ENCODE results near the gene MRPS6.

The MRPS6 gene

GRCh38 chr21:34086887-34087306, 13.5 kb downstream of the MRPS6 start:
- DNase-seq (ENCODE audit: low read depth): no peak
- TF ChIP-seq CTCF (IDR thresholded peaks at IDR 0.05; ENCODE audit: low read depth, low read length, missing control alignments): no peak
- no peak overlapping the region for H3K4me3 ChIP-seq (ENCODE audit: low read depth, low read length)

- no peak for TF ChIP-seq CTCF (IDR thresholded peaks at IDR 0.05; ENCODE audit: low read depth, low read length, missing control alignments)
- DNase-seq (ENCODE audit: low read depth): no peak
- H3K4me3 ChIP-seq (ENCODE audit: low read depth, low read length): no peak overlapping the region
Measured at GRCh38 chr21:34088752-34089151, 15.4 kb downstream of the MRPS6 start.

DNA sequence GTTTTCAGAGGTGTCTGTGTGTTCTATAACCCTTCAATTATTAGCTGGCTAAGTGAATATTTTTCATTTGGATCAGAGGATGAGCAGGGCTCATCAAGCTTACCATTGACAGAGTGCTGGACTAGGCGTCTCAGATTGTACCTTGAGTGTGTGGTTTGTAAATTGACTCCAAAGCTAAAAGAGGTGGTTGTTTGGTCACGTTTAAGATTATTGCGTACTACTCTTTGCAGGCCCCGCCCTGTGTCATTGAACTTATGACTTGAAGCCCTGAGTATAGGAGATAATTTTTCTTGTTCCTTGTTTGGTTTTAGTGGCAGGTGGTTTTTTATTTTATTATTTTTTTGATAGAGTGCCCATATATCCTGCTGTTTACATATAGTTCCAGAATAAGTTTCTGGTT, 17.7 kb downstream of the MRPS6 start:
- no peak overlapping the region for H3K4me3 ChIP-seq (ENCODE audit: low read depth, low read length)
- TF ChIP-seq CTCF (IDR thresholded peaks at IDR 0.05; ENCODE audit: low read depth, low read length, missing control alignments): no peak
- no peak for DNase-seq (ENCODE audit: low read depth)

DNA sequence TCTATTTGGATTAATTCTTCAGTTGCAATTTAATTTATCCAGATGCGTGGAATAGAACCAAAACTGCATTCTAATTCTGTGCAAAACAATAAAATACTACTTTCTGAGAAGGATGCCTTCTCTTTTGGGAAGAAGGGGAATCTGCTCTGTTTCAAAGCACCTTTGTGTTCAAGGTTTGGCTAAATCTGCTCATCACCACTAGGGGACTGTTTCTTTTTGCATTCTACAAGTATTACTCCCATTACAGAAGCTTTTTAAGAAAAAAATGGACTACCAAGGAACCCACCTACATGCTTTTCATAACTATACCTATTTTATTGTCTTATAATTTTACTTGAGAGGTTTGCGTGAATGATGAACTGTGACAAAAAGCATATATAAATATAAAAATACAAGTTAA, 18.2 kb downstream of the MRPS6 start:
- peak; percentile 48 for TF ChIP-seq CTCF (IDR thresholded peaks at IDR 0.05; ENCODE audit: low read depth, low read length, missing control alignments)
- DNase-seq (ENCODE audit: low read depth): no peak

DNA sequence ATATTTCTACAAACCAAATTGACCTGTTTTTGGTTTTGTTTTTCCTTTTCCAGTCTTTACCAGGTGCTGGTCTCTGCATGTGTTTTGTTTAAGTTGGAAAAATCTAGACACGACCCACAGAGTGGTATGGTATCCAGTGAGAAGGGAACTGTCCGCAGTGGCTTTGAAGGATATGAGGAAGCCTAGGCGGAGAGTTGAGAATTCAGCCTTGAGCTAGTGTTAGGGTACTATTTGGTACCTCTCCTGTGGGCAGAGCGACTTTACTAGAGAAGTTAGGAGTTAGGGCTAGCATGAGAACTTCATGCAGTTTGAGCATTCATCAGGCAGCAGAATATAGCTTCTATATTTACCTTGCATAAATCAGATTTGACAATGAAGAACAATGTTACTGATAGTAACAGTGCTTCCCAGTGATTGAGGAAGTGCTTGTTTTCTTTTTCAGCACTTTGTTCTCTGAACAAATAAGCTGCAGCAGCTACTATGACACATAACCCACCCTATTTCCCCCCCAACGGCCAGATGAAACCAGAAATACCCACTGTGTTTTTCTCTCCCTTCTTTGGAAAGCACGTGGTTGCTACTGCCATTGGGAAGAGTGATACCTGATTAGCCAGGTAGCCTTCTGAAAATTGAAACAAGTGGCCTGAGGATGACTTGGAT, 19.0 kb downstream of the MRPS6 start:
- DNase-seq (ENCODE audit: low read depth): no peak
- no peak for TF ChIP-seq CTCF (IDR thresholded peaks at IDR 0.05; ENCODE audit: low read depth, low read length, missing control alignments)
- H3K4me3 ChIP-seq (ENCODE audit: low read depth, low read length): no peak overlapping the region

More for the DNA sequence above, 18.2 kb downstream of the MRPS6 start:
- H3K4me3 ChIP-seq (ENCODE audit: low read depth, low read length): no peak overlapping the region

GRCh38 chr21:34093083-34093482, 19.7 kb downstream of the MRPS6 start:
- DNase-seq (ENCODE audit: low read depth): no peak
- TF ChIP-seq CTCF (IDR thresholded peaks at IDR 0.05; ENCODE audit: low read depth, low read length, missing control alignments): no peak
- no peak overlapping the region for H3K4me3 ChIP-seq (ENCODE audit: low read depth, low read length)

DNA sequence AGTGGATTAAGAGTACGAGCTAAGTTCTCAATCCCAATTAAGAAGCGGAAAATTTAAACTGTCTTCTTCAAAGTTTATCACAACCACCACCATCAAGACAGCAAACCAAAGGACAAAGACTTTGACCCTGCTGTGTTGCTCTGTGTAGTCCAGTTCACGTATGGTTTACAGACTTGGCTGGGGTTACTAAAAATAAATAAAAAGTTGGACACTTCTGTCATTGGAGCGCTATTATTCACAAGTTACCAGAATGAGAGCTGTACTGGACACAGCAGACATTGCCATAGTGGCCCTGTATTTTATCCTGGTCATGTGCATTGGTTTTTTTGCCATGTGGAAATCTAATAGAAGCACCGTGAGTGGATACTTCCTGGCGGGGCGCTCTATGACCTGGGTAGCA, 21.6 kb downstream of the MRPS6 start:
- no peak for DNase-seq (ENCODE audit: low read depth)
- no peak overlapping the region for H3K4me3 ChIP-seq (ENCODE audit: low read depth, low read length)
- TF ChIP-seq CTCF (IDR thresholded peaks at IDR 0.05; ENCODE audit: low read depth, low read length, missing control alignments): no peak

All from GM12864 (cell line).